ENCODE results near the gene GJB3.
"Not testable (repeated sequence)": the region's sequence is repeated elsewhere in the genome, so short reads cannot be mapped to it uniquely, and the experiment has no call there.

Gene GJB3

DNA sequence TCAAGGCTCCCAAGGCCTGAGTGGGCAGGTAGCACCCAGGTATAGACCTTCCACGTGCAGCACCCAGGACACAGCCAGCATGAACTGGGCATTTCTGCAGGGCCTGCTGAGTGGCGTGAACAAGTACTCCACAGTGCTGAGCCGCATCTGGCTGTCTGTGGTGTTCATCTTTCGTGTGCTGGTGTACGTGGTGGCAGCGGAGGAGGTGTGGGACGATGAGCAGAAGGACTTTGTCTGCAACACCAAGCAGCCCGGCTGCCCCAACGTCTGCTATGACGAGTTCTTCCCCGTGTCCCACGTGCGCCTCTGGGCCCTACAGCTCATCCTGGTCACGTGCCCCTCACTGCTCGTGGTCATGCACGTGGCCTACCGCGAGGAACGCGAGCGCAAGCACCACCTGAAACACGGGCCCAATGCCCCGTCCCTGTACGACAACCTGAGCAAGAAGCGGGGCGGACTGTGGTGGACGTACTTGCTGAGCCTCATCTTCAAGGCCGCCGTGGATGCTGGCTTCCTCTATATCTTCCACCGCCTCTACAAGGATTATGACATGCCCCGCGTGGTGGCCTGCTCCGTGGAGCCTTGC, 19.7 kb upstream of the GJB3 start:
- DNase-seq, result no peak

DNA sequence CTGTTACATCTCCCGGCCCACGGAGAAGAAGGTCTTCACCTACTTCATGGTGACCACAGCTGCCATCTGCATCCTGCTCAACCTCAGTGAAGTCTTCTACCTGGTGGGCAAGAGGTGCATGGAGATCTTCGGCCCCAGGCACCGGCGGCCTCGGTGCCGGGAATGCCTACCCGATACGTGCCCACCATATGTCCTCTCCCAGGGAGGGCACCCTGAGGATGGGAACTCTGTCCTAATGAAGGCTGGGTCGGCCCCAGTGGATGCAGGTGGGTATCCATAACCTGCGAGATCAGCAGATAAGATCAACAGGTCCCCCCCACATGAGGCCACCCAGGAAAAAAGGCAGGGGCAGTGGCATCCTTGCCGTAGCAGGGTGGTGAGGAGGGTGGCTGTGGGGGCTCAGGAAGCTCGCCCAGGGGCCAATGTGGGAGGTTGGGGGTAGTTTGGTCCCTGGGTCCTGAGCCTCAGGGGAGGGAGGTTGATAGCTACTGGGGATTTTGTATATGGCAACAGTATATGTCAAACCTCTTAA, 19.2 kb upstream of the GJB3 start:
- DNase-seq, result no peak

DNA sequence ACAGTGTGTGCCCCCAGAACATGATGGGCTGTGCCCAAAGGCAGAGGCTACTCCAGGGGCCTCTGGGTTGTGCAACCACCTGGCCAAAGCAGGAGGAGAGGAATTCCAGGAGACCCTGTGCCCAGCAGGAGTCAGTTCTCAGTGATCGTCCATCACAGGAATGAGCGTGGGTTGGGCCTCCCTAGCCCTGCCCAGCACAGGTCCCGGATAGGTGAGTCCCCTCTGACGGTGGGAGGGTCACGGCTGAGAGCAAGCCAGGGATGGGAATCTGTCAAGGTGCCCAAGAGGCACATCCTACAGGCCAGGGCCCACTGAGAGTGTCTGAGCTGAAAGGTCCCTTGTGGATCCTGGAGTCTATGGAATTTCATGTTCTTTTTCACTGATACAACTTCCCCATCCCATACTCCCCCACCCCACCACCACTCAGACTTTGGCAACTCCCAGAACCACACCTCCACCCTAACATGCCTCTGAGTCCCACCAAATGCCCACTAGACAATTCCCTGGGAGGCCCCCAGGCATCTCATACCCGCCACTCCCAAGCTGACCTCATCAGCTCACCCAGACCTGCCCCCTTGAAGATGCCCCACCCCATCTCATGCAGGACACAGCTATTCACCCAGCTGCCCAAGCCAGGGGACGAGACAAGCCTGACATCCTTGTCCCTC, 18.4 kb upstream of the GJB3 start:
- DNase-seq, result no peak

DNA sequence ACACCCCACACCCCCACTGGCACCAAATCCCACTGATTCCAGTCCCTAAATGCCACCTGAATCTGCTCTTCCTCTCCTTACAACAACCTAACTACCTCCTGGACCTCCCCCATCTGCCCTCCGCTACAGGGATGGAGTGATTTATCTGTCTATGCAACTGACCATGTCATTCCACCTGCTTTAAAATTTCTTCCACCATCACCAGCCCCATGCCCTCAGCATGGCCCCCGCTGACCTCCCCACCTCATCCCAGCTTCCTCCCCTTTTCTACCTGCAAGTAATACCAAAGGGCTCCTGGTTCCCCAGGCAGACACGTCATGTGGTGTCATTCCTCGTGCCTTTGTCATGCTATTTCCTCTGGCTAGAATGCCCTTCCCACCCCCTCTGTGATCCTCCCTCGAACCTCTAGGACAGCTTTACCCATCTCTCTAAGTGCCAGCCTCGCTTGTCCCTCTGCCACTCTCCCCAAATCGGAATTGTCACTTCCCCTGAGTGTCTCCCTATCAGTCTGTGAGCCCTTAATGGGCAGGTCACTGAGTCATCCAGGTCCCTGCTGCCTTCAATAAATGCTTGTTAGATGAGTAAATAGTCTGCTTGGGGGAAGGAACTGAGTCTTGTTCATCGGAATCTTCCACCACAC, 17.8 kb upstream of the GJB3 start:
- DNase-seq, result no peak

DNA sequence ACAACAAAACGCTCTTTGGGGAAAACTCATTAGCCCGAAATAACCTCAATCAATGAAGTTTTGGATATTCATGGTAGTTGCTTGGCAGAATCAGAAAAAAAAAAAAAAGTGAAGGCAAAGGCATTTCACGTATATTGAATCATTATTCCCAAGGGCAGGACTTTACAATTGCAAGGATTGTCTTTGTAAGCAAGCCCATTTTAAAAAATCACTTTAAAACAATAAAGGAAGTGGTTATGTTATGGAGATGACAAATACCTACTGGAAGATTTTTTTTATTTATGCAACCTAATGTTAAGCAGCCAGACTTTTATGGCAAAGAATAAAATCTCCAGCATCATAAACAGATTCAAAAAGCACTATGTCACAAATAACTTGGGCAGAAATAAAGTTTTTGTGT, 12.2 kb upstream of the GJB3 start:
- no peak for DNase-seq

DNA sequence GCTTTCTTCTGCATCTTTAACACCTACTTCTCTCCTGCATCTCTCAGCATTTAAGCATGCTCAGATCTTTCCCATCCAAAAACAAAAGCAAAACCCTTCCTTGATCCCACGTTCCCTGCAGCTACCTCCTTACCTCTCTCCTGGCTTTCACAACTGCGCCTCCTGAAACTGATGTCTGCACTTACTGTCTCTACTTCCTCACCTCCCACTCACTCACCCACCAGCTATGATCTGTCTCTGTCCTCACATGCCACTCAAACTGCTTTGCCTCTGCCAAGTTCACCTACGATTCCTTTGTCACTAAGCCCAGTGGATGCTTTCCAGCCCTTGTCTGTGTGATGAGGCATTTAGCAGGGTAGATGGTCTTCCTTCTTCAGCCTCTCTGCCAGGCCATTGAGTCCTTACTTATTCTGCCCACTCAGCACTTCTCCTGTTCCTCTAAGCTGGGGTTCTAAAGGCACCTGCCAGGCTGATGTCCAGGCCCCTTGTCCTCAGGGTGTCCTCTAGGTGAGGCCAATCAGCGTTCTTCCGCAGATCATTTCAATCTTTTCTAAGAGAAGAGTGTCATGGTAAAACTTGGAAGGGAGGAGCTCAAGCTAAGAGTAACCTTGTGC, 10.0 kb upstream of the GJB3 start:
- no peak for DNase-seq

DNA sequence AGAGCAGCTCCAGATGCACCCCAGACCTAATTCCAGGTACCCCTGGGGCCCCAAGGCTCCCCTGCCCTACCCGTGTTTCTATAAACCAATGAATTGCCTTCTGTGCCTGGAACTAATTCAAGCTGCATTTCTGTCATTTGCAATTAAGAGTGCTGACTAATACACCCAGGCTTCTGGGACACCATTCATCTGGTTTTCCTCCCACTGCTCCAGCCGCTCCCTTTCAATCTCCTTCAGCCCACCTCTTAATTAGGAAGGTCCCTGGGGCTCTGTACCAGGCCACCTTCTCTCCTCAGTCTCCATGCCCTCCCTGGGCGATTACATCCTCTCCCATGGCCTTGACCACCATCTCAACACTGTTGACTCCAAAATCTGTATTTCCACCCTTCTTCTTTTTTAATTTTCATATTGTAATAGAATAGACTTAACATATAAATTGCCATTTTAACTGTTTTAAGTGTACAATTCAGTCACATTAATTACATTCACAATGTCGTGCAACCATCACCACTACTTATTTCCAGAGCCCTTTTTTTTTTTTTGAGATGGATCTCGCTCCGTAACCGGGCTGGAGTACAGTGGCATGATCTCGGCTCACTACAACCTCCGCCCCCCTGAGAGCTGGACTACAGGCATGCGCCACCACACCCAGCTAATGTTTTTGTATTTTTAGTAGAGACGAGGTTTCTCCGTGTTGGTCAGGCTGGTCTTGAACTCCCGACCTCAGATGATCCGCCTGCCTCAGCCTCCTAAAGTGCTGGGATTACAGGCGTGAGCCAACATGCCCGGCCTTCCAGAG, 9.2 kb upstream of the GJB3 start:
- DNase-seq, result no peak

DNA sequence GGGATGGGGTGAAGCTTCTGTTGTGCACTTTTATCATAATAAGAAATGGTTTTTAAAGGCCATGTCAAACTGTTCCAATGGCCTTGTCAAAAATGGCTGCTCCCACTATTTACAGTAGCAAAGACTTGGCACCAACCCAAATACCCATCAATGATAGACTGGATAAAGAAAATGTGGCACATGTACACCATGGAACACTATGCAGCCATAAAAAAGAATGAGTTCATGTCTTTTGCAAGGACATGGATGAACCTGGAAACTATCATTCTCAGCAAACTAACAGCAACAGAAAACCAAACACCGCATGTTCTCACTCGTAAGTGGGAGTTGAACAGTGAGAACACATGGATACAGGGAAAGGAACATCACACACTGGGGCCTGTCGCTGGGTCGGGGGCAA, 7.9 kb upstream of the GJB3 start:
- DNase-seq, result not testable (repeated sequence)

DNA sequence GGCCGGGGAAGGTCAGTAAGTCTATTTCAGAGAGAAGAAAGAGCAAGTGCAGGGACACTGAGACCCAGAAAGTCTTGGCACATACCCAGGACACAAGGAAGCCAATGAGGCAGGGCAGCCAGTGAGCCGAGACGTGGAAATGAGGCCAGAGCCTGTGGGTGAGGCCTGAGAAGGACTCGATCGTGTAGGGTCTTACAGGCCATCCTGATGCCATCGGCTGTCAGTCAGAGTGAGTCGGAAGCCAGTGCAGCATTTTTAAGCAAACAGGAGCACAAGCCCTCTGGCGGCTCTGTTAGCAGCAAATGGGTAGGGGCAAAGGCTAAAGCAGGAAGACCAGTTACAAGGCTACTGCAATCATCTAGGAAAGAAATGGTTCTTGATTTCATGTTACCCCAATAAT, 6.1 kb upstream of the GJB3 start:
- DNase-seq, result no peak

DNA sequence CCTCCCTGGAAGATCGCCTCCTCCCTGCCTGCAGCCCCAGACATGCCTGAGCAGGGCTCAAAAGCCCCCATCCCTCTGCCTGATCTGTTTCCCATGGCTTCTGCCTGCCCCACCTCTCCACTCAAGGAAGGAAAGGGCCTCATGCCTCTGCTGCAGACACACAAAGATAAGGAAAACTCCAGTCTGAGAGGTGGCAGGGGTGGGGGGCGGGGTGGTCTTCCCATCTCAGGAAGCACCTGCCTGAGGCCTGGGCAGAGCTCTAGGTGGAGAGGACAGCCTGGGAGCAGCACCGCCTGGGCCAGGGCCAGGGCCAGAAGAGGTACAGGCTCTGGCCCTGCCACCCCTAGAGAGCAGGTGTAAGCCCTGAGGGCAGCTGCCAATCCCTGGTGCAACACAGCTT, 4.1 kb upstream of the GJB3 start:
- DNase-seq, result no peak

DNA sequence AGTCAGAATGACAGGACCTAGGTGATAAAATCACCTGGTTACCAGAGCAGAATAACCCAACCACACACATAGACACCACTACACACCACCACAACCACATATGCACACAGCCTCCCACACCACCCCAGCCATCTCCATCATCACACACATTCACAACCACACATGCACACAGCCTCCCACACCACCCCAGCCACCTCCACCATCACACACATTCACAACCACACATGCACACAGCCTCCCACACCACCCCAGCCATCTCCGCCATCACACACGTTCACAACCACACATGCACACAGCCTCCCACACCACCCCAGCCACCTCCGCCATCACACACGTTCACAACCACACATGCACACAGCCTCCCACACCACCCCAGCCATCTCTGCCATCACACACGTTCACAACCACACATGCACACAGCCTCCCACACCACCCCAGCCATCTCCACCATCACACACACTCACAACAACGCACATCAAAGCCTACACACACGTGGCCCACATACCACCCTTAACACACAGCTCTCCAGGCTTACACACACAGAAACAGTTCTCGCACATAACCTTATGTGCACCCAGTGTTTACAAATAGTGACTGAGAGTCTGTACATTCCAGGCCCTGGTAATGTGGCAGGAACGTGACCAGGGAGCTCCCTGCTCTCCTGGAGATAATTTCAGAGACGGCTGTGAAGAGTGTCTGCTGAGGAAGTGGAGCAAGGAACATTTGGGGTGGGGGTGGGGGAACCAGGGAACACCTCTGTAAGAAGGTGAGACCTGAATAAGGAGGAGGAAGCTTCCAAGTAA, 3.3 kb upstream of the GJB3 start:
- no peak for DNase-seq

DNA sequence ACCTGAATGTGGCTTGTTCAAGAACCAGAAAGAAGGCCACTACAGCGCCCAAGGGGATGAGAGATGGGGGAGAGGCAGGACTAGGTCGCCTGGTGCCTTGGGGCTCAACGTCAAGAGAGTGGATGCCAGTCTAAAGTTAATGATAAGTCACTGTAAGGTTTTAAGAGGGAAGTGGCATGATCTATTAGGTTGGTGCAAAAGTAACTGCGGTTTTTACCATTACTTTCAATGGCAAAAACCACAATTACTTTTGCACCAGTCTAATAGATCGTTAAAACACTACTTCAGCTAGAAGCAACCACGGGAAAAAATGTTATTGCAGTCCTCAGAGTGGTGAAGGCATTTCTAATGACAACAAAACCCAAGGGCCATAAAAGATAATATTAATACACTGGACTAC, 2.6 kb upstream of the GJB3 start:
- no peak for DNase-seq

DNA sequence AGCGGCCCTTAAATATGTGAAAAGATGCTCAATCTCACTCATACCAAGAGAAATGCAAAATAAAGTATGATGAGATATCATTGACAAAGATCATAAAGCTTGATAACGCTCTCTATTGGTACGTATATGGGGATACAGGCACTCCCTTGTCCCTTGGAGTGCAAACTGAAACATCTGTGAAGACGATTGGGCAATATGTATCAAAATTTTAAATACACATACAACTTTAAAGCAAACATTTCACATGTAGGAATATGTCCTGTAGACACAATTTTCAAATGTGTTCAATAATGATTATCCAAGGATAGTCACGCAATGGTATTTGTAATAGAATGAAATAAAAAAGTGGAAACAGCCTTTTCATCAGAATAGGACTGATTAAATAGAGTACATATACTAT, 2.0 kb upstream of the GJB3 start:
- DNase-seq, result no peak

DNA sequence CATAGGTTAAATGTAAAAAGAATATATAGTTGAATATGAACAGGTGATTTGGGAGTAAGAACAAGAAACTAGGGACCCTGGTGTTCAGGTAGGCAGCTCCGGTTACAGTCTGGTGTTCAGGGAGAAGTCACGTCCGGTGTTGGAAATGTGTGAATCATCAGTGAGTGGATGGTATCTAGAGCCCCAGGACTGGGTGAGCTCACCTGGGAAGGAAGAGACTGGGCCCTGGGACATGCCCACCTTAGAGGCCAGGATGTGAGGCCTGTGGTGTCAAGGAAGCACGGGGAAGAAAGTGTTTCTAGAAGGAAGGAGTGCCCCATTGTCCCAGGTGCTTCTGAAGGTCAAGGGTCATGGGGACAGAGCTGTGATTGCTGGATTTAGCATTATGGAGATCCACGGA, 1.5 kb upstream of the GJB3 start:
- no peak for DNase-seq

DNA sequence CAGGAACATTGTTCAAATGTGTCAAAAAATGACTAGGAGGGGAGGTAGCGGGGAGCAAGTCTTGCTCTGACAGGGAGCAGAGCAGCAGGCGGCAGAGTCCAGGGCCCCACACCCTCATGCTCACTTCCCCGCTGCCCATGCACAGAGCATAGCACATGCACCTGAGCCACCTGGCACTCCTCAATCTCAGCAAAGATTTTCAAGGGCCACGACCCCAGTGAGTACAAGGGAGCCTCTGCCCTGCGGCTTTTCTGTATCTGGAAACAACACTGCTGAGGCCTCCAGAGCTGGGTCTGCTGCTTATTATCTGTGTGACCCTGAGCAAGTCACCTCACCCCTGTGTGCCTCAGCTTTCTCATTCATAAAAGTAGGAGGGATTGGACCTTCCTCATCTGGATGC, 1.1 kb upstream of the GJB3 start:
- DNase-seq, result no peak

DNA sequence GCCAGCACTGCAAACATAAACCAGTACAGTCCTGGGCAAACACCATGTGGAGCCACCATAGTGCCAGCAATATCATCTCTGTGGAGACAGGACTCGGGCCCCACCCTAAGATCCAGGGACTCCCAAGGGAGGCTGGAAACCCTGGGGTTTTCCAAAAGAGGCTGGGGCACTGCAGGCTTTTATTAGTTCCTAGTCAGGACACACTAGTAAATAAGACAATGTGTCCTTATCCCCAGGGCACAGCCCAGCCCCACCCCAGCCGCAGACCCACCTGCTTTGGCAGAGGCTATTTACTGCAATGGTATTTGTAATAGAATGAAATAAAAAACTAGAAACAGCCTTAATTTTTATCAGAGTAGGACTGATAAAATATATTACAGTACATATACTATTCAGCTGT, 486 bp upstream of the GJB3 start:
- no peak for DNase-seq

DNA sequence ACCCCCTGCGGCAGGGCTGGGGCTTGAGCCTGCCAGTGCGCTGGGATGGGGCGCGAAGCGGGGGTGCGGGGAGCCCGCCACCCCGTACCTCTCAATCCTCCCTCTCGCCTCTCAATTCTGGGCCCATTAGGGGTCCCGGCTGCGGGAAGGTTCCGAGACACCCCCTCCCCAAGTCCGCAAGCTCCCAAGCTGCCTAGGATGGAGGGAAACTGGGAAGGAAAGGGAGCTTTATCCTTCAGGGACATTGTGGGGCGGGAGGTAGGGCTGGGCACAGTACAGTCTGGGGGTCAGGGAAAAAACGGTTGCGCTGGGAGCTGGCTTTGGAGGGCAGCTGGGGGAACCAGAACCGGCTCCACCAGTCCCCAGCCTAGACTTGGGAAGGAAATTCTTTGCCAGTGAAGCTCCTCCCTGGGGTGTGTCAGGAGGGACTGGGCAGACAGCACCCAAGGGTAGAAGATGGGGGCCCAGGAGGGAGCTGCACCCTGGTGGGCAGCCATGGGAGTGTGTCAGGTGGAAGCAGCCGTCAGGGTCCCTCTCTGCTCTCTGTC, 904 bp downstream of the GJB3 start:
- DNase-seq, result no peak

DNA sequence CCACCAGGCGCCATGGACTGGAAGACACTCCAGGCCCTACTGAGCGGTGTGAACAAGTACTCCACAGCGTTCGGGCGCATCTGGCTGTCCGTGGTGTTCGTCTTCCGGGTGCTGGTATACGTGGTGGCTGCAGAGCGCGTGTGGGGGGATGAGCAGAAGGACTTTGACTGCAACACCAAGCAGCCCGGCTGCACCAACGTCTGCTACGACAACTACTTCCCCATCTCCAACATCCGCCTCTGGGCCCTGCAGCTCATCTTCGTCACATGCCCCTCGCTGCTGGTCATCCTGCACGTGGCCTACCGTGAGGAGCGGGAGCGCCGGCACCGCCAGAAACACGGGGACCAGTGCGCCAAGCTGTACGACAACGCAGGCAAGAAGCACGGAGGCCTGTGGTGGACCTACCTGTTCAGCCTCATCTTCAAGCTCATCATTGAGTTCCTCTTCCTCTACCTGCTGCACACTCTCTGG, 3.8 kb downstream of the GJB3 start:
- no peak for DNase-seq

DNA sequence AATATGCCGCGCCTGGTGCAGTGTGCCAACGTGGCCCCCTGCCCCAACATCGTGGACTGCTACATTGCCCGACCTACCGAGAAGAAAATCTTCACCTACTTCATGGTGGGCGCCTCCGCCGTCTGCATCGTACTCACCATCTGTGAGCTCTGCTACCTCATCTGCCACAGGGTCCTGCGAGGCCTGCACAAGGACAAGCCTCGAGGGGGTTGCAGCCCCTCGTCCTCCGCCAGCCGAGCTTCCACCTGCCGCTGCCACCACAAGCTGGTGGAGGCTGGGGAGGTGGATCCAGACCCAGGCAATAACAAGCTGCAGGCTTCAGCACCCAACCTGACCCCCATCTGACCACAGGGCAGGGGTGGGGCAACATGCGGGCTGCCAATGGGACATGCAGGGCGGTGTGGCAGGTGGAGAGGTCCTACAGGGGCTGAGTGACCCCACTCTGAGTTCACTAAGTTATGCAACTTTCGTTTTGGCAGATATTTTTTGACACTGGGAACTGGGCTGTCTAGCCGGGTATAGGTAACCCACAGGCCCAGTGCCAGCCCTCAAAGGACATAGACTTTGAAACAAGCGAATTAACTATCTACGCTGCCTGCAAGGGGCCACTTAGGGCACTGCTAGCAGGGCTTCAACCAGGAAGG, 4.3 kb downstream of the GJB3 start:
- no peak for DNase-seq

DNA sequence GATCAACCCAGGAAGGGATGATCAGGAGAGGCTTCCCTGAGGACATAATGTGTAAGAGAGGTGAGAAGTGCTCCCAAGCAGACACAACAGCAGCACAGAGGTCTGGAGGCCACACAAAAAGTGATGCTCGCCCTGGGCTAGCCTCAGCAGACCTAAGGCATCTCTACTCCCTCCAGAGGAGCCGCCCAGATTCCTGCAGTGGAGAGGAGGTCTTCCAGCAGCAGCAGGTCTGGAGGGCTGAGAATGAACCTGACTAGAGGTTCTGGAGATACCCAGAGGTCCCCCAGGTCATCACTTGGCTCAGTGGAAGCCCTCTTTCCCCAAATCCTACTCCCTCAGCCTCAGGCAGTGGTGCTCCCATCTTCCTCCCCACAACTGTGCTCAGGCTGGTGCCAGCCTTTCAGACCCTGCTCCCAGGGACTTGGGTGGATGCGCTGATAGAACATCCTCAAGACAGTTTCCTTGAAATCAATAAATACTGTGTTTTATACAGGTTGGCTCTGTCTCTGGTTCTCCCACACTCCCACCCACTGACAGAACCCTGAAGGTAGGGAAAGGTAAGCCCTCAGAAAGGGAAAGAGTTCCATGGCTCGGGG, 5.0 kb downstream of the GJB3 start:
- DNase-seq, result no peak
